ENCODE measurements around the gene MAP1S. TPM values are rescaled to one million over a fixed set of nuclear protein-coding genes. Genes with fewer than 3 reads are reported as not detected.

Gene MAP1S
- total RNA-seq, 1 experiment from 2014 or later, result 51.4 TPM

- no peak overlapping the region for H3K27ac Mint-ChIP-seq (ENCODE audit: unreplicated experiment)
- no peak for TF ChIP-seq CTCF (IDR thresholded peaks at IDR 0.05; ENCODE audit: insufficient read depth in 1 of 2, low read depth in 1 of 2, low read length in 1 of 2, severe bottlenecking in 1 of 2, unreplicated experiment in 1 of 2)
- peaks cover 3% of the 10 kb centered on the region for H3K27me3 Mint-ChIP-seq (ENCODE audit: insufficient read depth, unreplicated experiment)
- Histone ChIP-seq H3K4me1 (no peaks in the 10 kb centered on the region), H3K4me3 (ENCODE audit: low read depth, low read length) (no peak overlapping the region), H3K27me3 (replicated peaks; ENCODE audit: control insufficient read depth, insufficient read depth, low read length) (no peaks in the 10 kb centered on the region), H3K9me3 (no peaks in the 10 kb centered on the region), H3K36me3 (ENCODE audit: control insufficient read depth, insufficient read depth, low read length) (no peaks in the 10 kb centered on the region)
- no TSS peak for BruUV-seq (replicated peaks)
- no peak overlapping the region for H3K4me3 Mint-ChIP-seq (ENCODE audit: unreplicated experiment)
- no peak for DNase-seq
- intact Hi-C loops (cut with micrococcal nuclease; ENCODE audit: unreplicated experiment), result loop anchor here (10.0 kb wide), 1 partner anchor 150 kb away; no protein-coding TSS in a partner anchor
- H3K9me3 Mint-ChIP-seq (ENCODE audit: unreplicated experiment), result no peaks in the 10 kb centered on the region
- CTCF ChIA-PET, result interaction anchor here (0.6 to 2.6 kb wide), 2 partner anchors 12 to 233 kb away, joined by 3 to 11 read pairs; no protein-coding TSS in a partner anchor
- POLR2A ChIA-PET, result no interaction called here
- H3K4me1 Mint-ChIP-seq (ENCODE audit: low read depth, unreplicated experiment), result no peaks in the 10 kb centered on the region
- no peaks in the 10 kb centered on the region for H3K36me3 Mint-ChIP-seq (ENCODE audit: insufficient read depth, unreplicated experiment)
Observed at GRCh38 chr19:17754634-17755442, 35.6 kb downstream of the MAP1S start.

- Histone ChIP-seq H3K4me1 (no peaks in the 10 kb centered on the region), H3K4me3 (ENCODE audit: low read depth, low read length) (no peak overlapping the region), H3K36me3 (ENCODE audit: control insufficient read depth, insufficient read depth, low read length) (no peaks in the 10 kb centered on the region), H3K9me3 (no peaks in the 10 kb centered on the region), H3K27me3 (replicated peaks; ENCODE audit: control insufficient read depth, insufficient read depth, low read length) (no peaks in the 10 kb centered on the region)
- no peaks in the 10 kb centered on the region for H3K36me3 Mint-ChIP-seq (ENCODE audit: insufficient read depth, unreplicated experiment)
- no peak for TF ChIP-seq CTCF (IDR thresholded peaks at IDR 0.05; ENCODE audit: insufficient read depth in 1 of 2, low read depth in 1 of 2, low read length in 1 of 2, severe bottlenecking in 1 of 2, unreplicated experiment in 1 of 2)
- H3K9me3 Mint-ChIP-seq (ENCODE audit: unreplicated experiment), result no peaks in the 10 kb centered on the region
- no peak for DNase-seq
- BruUV-seq (replicated peaks), result no TSS peak
- POLR2A ChIA-PET, result no interaction called here
- intact Hi-C loops (cut with micrococcal nuclease; ENCODE audit: unreplicated experiment), result loop anchor here (10.0 kb wide), 1 partner anchor 151 kb away; no protein-coding TSS in a partner anchor
- no peaks in the 10 kb centered on the region for H3K4me1 Mint-ChIP-seq (ENCODE audit: low read depth, unreplicated experiment)
- no peak overlapping the region for H3K4me3 Mint-ChIP-seq (ENCODE audit: unreplicated experiment)
- H3K27me3 Mint-ChIP-seq (ENCODE audit: insufficient read depth, unreplicated experiment), result peaks cover 3% of the 10 kb centered on the region
- CTCF ChIA-PET, result interaction anchor here (0.6 to 2.6 kb wide), 2 partner anchors 11 to 234 kb away, joined by 3 to 11 read pairs; no protein-coding TSS in a partner anchor
- no peak overlapping the region for H3K27ac Mint-ChIP-seq (ENCODE audit: unreplicated experiment)
Observed at GRCh38 chr19:17755443-17755890, 36.2 kb downstream of the MAP1S start.

GRCh38 chr19:17755977-17756670, 36.8 kb downstream of the MAP1S start:
- DNase-seq, result peak; percentile 48 to 57
- no peak for TF ChIP-seq CTCF (IDR thresholded peaks at IDR 0.05; ENCODE audit: insufficient read depth in 1 of 2, low read depth in 1 of 2, low read length in 1 of 2, severe bottlenecking in 1 of 2, unreplicated experiment in 1 of 2)
- no peaks in the 10 kb centered on the region for H3K27me3 ChIP-seq (replicated peaks; ENCODE audit: control insufficient read depth, insufficient read depth, low read length)
- no TSS peak for BruUV-seq (replicated peaks)
- H3K9me3 Mint-ChIP-seq (ENCODE audit: unreplicated experiment), result no peaks in the 10 kb centered on the region
- H3K27me3 Mint-ChIP-seq (ENCODE audit: insufficient read depth, unreplicated experiment), result peaks cover 3% of the 10 kb centered on the region
- ChIA-PET POLR2A (no interaction called here), CTCF (interaction anchor here (2.6 kb wide), 1 partner anchor 11 kb away, joined by 11 read pairs; no protein-coding TSS in a partner anchor)
- H3K4me3 ChIP-seq (ENCODE audit: low read depth, low read length), result no peak overlapping the region
- H3K4me1 Mint-ChIP-seq (ENCODE audit: low read depth, unreplicated experiment), result no peaks in the 10 kb centered on the region
- no peaks in the 10 kb centered on the region for H3K36me3 Mint-ChIP-seq (ENCODE audit: insufficient read depth, unreplicated experiment)
- intact Hi-C loops (cut with micrococcal nuclease; ENCODE audit: unreplicated experiment), result loop anchor here (10.0 kb wide), 1 partner anchor 151 kb away; no protein-coding TSS in a partner anchor
- no peaks in the 10 kb centered on the region for H3K4me1 ChIP-seq
- no peaks in the 10 kb centered on the region for H3K9me3 ChIP-seq
- no peak overlapping the region for H3K27ac Mint-ChIP-seq (ENCODE audit: unreplicated experiment)
- no peaks in the 10 kb centered on the region for H3K36me3 ChIP-seq (ENCODE audit: control insufficient read depth, insufficient read depth, low read length)
- H3K4me3 Mint-ChIP-seq (ENCODE audit: unreplicated experiment), result no peak overlapping the region

Measured in Caco-2 (cell line).